K562 (cell line): Measurements from ENCODE around the gene SUCNR1.

ENCODE experiments used
- CREM ChIP-seq: IDR thresholded peaks from 2 replicates; pipeline ENCODE4 v1.6.1; 2014; ENCODE audit warnings: antibody characterized with exemption, low read depth
- EP300 ChIP-seq: IDR thresholded peaks from 2 replicates; pipeline ENCODE4 v1.6.1; 2012; ENCODE audit warnings: low read length, improper control_type of control experiment
- ETS1 ChIP-seq: conservative IDR thresholded peaks from 2 replicates; pipeline ENCODE4 v1.6.1; 2011; ENCODE audit warnings: low read depth, mild to moderate bottlenecking, low read length; ENCODE audit not compliant: control insufficient read depth
- GABPA ChIP-seq: fragments of 200-800 bp; sonication (Bioruptor generic); conservative IDR thresholded peaks from 2 replicates; pipeline ENCODE4 v1.6.1; 2016; ENCODE audit warnings: low read depth, missing genetic modification characterization, missing compliant biosample characterization
- POLR2A ChIP-seq: fragments of 450-650 bp; conservative IDR thresholded peaks from 2 replicates; pipeline ENCODE4 v1.6.1; 2016
- POLR2AphosphoS5 ChIP-seq: IDR thresholded peaks from 2 replicates; pipeline ENCODE4 v1.6.1; 2011; ENCODE audit warnings: mild to moderate bottlenecking, low read depth, low read length, moderate library complexity; ENCODE audit not compliant: control insufficient read depth, insufficient read depth
- REST ChIP-seq, 2 experiments: fragments of 450-650 bp; formaldehyde crosslinking in 1 of 2; IDR thresholded peaks; 2 replicates each; pipeline versions ENCODE4 v1.4.0 to v1.6.1; 2014 to 2020; ENCODE audit warnings: mild to moderate bottlenecking in 2 of 2, borderline replicate concordance in 1 of 2, low read depth in 1 of 2
- RHOXF2B ChIP-seq: fragments of 250-450 bp; sonication (Bioruptor Pico); conservative IDR thresholded peaks from 2 replicates; pipeline ENCODE4 v1.5.1; 2021
- ZFP30 ChIP-seq: fragments of 250-450 bp; sonication (Bioruptor Pico); IDR thresholded peaks from 2 replicates; pipeline ENCODE4 v1.8.0; 2022; ENCODE audit warnings: moderate library complexity, mild to moderate bottlenecking, inconsistent platforms, borderline replicate concordance
- ZNF121 ChIP-seq: sonication (generic); formaldehyde crosslinking; conservative IDR thresholded peaks from 2 replicates; pipeline ENCODE4 v1.8.0; 2022; ENCODE audit warnings: missing genetic modification reagents

GRCh38 chr3:151856641-151857040, 16.8 kb upstream of the SUCNR1 start:
- no peak for TF ChIP-seq ZFP30 (CRISPR knock-in tag)
- TF ChIP-seq POLR2A, result no peak
- no peak for TF ChIP-seq CREM
- no peak for TF ChIP-seq POLR2AphosphoS5
- no peak for TF ChIP-seq RHOXF2B (CRISPR knock-in tag)
- no peak for TF ChIP-seq ETS1
- no peak for TF ChIP-seq EP300
- no peak for TF ChIP-seq ZNF121 (CRISPR knock-in tag)
- no peak for TF ChIP-seq REST (IDR thresholded peaks at IDR 0.05; ENCODE audit: borderline replicate concordance)
- TF ChIP-seq REST (CRISPR knock-in tag; IDR thresholded peaks at IDR 0.05; ENCODE audit: low read depth), result no peak
- TF ChIP-seq GABPA (tag), result no peak
